C1 segment of cervical spinal cord (tissue), 14 donors: Measurements from ENCODE around the gene CAMTA1.
A peak's percentile ranks its signal among the peaks of the same experiment; 100 is the strongest.

ENCODE experiments used
- DNase-seq, 14 donors: peaks; one replicate each; lab custom pipeline; 2025; lab: John Stamatoyannopoulos, UW

The CAMTA1 gene

DNA sequence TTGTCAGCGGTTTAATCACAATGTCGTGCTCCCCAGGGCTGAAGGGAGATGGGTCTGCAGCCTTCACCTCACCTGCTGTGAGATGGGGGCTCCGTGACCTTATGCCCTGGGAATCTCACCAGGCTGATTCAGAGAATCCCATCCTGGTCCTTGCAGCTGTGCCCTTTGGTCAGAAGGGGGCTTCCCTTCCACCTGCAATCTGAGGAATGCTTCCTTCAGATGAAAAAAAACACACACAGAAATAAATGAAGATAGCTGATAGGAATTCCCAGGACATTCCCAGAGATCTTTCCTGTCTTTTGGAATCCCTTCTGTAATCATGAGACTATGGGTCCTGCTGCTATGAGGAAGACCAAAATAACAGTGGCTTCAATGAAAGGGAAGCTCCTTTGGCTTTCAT lies 858.8 kb downstream of the CAMTA1 start:
- DNase-seq = no peak

DNA sequence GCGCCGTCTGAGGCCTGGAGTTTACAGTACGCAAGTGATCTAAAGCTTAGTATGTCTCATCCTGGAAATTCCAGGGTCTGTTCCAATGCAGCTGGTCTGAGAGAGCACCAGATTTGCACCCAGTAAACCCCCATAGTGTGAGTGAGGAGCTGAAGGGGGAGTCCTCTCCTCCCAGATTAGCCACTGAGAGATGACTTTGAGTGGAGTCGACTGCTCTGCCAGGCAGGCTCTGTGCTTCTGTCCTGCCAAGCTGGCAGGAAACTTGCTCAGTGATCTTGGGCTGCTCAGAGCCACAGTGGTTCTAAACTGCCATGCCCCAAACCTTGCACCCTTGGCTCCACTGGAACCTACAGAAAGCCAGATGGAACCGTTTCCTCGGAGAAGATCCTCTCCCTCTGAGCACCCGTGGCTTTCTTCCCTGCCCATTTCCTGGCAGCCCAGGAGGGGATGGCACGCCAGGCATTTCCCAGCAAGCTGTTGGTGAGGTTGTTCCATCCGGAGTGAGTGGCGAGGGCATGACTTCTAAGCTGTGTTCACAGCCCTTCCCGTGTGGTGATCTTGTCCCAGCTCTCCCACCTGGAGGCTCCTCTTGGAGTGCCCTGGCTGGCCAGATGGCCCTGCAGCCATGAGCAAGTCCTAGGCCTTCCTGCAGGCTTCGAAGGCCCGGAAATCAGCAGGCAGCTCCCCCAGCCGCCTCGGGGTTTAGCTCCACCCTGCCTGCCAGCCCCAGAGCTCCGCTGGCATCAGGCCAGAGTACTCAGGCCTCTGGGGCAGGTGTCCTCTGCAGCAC lies 859.9 kb downstream of the CAMTA1 start:
- peak in 11 of 14 donors; percentile 14 to 94 (median 58) for DNase-seq

DNA sequence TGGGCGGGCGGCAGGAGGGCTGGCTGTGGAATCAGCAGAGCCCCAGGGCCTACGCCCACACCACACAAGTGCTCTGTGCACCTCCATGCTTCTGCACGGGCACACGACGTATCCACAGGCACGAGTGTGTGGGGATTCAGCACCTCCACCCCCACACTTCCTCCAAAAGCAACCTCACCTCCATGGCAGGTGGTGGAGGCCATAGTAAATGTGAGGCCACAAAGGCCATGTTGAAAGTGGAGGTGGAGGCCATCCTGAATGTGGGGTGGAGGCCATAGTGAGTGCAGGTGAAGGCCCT lies 860.4 kb downstream of the CAMTA1 start:
- DNase-seq = no peak

DNA sequence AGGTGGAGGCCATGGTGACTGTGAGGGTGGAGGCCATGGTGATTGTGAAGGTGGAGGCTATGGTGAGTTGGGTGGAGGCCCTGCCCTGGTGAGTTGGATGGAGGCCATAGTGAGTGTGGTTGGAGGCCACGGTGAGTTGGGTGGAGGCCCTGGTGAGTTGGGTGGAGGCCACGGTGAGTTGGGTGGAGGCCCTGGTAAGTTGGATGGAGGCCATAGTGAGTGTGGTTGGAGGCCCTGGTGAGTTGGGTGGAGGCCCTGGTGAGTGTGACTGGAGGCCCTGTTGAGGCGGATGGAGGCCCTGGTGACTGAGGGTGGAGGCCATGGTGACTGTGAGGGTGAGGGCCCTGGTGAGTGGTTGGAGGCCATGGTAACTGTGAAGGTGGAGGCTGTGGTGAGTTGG lies 860.9 kb downstream of the CAMTA1 start:
- DNase-seq = no peak

DNA sequence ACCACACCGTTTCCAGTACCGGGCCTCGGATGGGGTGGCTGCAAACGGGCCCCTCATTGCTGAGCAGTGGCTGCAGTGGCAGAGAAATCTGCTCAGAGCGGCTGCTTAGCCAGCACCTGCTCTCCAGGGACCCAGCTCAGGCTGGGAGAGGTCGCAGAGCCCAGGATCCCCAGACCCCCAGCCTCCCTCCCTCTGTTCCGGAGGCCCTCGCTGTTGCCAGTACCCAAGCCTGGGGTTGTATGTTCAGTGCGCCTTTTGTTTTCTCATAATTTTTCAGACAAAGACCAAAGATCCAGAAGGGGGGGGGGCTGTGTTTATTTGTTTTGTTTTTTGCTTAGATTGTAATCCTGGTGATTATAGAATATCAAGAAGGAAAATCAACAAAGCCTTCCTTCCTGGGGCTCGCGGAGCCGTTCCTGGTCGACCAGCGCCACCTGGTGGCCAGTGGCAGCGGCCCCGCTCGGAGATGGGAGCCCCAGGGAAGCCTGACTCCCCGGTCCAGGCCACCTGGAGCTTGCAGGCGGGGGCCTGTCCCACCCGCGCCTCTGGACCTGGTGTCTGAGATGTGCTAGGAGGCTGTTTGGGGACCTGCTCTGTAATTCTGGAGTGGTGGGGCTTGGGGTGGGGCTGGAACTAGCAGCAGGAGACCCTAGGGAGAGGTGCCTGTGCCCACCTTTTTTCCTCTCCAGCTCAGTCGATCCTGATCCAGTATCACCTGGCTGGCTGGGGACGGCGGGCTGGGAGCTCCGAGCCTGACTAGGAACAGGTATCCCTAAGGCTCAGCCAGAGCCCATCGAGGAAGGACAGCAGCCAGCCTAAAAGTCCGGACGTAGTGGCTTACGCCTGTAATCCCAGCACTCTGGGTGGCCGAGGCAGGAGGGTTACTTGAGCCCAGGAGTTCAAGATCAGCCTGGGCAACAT lies 862.0 kb downstream of the CAMTA1 start:
- DNase-seq = peak in 11 of 14 donors; percentile 10 to 68 (median 37)

DNA sequence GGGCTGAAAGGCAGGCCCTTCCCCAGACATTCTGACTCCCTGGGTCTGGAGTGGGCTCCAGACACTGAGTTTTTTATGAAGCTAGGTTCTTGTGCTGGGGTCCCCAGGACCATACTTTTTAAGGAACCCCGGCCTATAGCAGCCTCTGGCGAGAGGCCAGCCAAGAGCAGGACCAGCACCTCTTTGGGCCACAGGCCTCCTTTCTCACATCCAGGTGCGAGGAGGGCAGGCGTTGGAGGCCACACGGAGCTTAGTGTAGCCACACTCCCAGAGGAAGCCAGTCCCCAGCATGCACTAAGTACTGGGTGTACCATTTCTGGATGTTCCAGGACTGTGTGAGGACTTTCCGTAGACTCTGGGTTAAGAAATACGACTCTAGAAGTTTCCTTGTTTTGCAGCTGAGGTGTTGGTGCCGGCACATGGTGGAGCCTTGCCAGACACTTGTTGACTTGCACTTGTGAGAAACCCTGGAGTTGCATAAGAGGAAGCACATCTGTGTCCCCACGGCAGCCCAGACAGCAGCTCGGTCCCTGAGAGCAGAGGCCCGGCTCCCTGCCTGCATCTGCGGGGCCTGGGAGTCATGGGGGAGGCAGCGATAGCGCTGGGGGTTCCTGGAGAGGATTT lies 863.6 kb downstream of the CAMTA1 start:
- DNase-seq = no peak

DNA sequence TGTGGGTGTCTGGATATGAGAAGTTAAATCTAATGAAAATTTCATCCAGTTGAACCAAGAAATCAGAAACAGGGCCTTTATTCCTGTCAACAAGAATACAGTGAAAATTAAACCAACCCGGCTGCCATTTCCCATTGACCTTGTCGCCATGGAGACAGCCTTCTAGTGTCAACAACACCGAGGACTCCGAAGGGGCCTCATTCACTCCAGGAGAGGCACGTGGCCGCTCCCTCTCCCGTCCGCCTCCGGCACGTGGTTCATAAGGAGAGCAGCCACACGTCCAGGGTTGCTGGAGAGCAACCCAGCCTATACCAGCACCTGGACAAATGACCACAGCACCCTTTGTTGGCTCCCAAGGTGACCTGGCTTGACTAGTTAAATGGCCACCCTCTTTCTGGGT lies 865.5 kb downstream of the CAMTA1 start:
- no peak for DNase-seq

DNA sequence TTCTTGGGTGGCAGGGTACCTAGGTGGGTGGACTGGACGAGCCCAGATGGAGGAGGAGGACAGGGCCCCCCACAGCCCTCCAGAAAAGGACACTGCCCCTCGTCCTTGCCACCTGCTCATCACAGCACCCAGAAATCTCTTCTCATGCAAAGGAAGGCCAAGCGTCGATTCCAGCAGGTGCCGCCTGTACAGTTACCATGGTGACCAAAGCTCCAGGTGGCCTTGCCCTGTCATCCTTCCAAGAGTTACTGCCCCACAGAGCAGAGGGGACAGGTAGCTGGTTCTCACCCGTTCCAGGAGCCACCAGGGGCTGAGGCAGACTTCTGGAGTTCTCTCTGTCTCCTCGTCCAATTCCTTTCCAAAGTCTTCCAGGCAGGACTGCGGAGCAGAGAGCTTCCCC lies 865.9 kb downstream of the CAMTA1 start:
- DNase-seq = no peak

DNA sequence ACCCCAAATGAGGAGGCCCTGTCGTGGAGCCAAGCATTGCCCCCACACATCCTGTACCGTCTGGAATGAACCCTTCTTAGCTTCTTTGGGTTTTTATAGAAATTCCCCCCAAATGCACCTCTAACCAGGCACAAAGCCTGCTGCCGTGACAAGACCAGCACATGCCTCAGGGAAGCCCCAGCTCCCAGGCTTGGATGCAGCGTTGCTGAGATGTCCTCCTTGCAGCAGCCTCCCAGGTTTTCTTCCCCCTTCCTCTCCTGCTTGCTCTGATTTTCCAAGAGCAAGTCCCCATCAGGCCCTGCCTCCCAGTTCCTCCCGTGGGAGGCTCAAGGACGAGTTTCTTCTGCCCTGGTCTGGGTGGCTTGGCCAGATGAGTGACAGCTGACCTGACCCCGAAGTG lies 866.8 kb downstream of the CAMTA1 start:
- DNase-seq = no peak

DNA sequence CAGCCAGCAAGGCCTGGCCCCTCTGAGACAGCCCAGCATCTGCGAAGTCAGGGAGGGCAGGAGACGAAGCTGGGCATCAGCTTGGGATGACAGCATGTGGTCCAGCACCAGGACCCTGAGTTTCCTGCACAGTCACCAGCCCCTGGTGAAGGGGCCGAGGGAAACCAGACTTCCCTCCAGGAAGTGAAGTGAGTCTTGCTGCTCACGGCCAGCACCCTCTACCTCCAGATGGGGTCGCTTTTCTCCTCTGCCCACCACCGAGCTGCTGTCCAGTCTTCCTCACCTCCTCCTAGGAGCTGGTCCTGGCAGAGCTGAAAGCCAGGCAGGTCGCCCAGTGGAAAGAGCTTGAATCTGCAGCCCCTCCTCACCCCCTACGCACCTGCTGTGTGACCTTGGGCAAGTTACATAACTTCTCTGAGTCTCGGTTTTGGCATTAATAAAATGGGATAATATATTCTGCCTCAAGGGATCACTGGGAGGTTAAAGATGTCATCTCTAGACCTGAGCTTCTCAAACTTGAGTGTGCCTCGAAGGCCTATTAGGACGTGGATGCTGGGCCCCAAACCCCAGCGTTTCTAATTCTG lies 867.4 kb downstream of the CAMTA1 start:
- DNase-seq = no peak

DNA sequence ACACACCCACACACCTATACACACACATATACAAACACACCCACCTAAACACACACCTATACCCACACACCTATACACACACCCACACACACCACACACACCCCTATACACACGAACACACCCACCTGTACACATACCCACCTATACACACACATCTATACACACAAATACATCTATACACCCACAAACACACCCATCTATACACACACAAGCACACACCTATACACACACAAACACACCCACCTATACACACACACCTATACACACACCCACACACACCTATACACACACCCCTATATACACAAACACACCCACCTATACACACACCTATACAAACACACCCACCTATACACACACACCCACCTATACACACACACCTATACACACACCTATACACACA lies 869.5 kb downstream of the CAMTA1 start:
- no peak for DNase-seq

DNA sequence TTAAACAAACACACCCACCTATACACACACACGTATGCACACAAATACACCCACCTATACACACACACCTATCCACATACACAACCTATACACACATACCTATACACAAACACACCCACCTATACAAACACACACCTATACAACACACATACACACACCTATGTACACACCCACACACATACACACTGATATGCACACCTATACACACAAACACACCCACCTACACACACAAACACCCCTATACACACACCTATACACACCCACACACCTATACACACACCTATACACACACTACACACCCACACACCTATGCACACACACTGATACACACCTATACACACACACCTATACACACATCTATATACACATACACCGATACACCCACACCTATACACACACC lies 870.1 kb downstream of the CAMTA1 start:
- DNase-seq = no peak

DNA sequence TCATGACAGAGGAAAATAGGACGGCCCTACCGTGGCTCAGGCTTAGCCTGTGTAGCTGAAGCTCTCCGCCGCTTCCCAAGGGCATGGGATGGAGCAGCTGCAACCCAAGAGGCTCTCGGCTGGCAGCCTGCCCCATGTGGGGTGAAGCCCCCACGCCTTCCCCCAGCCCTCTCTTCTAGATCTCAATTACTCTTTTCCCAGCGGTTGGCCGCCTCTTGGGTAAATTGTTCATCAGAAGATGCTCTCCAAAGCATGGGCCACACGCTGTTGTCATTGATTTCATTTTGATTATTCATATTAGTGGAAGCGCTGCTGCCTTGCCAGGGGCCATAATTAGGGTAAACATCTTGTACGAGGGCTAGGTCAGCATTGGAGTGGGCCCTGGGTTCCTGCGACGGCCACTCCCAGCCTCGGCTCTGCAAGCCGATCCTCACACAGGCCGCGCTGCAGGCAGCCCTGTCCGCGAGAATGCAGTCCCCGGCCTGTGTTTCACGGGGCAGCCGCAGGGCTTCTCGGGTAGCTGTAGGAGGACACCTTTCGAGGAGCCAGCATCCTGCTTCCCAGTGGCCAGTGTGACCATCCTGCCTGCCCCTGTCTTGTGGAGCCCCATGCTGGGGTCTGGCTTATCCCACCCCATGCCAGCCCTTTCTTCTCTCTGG lies 871.4 kb downstream of the CAMTA1 start:
- DNase-seq = no peak

DNA sequence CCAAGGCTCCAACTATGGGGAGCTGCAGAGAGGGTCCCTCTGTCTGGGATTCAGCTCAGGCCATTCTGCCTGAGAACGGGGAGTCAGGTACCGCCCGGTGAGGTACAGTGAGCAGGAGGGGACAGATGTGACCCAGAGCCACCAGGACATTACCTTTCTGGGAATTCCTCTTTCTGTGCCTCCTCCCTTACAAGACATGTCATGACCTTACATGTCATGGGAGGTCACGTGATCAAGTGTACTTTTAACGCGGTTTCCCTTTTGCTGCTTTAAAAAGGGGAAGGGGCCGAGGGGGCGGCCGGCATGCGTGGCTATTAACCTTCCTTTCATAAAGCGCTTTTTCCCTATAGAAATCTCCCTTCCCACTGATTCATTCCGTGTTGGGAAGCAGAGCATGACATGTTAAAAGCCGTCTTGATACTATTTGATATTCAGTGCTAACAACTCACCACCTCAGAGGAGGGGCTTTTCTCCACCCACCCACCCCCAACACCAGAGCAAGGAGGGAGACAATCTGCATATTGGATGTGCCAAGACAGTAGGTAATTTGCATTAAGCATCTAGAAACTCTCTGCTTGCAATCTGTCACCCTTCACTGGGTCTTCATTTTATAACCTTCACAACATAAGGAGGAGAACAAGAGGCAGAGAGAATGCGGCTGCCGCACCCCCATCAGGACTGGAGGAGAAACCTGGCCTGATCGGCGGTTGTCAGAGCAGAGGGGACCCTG lies 872.2 kb downstream of the CAMTA1 start:
- no peak for DNase-seq

DNA sequence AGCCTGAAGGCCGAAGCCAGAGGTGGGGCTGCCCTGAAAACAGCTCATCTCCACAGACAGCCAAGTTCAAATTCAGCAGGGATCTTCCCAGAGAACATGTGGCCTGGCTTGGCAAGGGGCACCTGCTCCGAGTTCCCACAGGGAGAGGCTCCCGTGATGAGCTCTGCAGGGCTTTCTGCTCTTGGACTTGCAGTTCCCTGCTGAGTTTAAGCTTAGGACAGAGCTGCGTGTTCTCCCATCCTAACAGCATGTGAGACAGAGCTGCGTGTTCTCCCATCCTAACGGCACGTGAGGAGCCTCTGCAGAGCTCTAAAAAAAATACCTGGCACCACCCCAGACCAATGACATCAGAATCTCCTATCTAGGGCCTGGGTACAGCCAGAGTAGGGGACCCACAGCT lies 872.8 kb downstream of the CAMTA1 start:
- DNase-seq = peak in 1 of 14 donors; percentile 27

DNA sequence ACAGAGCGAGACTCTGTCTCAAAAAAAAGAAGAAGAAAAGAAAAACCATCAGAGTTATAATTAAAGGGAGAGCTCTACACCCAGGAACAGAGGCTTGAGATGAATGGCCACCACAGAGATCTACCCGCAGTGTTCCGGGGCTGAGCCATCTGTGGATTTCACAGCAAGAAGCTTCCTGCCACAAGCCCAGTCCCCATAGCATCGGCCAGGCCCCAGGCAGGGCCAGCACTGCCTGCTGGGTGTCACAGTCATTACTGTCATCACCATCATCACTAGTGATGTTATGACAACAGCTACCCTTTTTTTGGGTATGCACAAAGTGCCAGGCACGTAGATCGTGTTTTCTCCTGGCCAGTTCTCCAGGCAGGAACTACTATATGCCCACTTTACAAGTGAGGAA lies 874.3 kb downstream of the CAMTA1 start:
- no peak for DNase-seq

DNA sequence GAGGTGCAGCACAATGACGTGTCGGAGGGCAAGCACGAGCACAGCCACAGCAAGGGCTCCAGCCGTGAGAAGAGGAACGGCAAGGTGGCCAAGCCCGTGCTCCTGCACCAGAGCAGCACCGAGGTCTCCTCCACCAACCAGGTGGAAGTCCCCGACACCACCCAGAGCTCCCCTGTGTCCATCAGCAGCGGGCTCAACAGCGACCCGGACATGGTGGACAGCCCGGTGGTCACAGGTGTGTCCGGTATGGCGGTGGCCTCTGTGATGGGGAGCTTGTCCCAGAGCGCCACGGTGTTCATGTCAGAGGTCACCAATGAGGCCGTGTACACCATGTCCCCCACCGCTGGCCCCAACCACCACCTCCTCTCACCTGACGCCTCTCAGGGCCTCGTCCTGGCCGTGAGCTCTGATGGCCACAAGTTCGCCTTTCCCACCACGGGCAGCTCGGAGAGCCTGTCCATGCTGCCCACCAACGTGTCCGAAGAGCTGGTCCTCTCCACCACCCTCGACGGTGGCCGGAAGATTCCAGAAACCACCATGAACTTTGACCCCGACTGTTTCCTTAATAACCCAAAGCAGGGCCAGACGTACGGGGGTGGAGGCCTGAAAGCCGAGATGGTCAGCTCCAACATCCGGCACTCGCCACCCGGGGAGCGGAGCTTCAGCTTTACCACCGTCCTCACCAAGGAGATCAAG lies 878.3 kb downstream of the CAMTA1 start:
- DNase-seq = no peak

DNA sequence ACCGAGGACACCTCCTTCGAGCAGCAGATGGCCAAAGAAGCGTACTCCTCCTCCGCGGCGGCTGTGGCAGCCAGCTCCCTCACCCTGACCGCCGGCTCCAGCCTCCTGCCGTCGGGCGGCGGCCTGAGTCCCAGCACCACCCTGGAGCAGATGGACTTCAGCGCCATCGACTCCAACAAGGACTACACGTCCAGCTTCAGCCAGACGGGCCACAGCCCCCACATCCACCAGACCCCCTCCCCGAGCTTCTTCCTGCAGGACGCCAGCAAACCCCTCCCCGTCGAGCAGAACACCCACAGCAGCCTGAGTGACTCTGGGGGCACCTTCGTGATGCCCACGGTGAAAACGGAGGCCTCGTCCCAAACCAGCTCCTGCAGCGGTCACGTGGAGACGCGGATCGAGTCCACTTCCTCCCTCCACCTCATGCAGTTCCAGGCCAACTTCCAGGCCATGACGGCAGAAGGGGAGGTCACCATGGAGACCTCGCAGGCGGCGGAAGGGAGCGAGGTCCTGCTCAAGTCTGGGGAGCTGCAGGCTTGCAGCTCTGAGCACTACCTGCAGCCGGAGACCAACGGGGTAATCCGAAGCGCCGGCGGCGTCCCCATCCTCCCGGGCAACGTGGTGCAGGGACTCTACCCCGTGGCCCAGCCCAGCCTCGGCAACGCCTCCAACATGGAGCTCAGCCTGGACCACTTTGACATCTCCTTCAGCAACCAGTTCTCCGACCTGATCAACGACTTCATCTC lies 879.1 kb downstream of the CAMTA1 start:
- DNase-seq = no peak

DNA sequence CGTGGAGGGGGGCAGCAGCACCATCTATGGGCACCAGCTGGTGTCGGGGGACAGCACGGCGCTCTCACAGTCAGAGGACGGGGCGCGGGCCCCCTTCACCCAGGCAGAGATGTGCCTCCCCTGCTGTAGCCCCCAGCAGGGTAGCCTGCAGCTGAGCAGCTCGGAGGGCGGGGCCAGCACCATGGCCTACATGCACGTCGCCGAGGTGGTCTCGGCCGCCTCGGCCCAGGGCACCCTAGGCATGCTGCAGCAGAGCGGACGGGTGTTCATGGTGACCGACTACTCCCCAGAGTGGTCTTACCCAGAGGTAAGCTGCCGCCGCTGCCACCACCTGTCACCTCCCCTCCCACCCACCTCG lies 879.6 kb downstream of the CAMTA1 start:
- DNase-seq = no peak

DNA sequence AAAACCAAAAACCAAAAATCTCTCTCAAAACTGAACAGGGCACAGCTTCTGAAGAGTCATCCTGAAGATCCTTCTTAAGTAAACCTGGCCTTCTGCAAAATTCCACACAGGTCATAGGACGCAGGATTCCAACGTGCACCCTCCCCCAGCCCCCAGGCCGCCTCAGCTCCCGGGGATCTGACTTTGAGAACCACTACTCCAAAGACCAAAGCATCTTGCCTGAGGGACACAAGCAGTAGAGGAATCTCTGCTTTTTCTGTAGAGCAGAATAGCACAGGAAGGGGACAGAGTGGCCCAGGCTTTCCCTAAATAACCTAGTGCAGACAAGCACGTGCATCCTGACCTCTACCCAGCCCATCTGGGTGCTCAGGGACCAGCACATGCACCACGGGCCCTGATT lies 881.0 kb downstream of the CAMTA1 start:
- no peak for DNase-seq
